Subcutaneous adipose tissue (tissue), 4 donors: Measurements from ENCODE around the gene CREB1. TPM values are rescaled to one million over a fixed set of nuclear protein-coding genes. Genes with fewer than 3 reads are reported as not detected.

Experiments used
- CTCF ChIP-seq: fragments of 450-650 bp; IDR thresholded peaks from one replicate; pipeline ENCODE4 v1.5.1; 2016; ENCODE audit warnings: low read depth, mild to moderate bottlenecking, control low read depth, antibody characterized with exemption, moderate library complexity
- total RNA-seq, 4 donors: library from RNA; depleted of rRNA; stranded (reverse); fragments of >200 nt; gene quantifications; one replicate each; pipeline ENCODE4 v1.1.0, GENCODE V29; 2016

CREB1 gene
- total RNA-seq: 10 to 100 TPM; 39.4 to 75.5 (median 54.0) TPM

- no peak for TF ChIP-seq CTCF
Observed at GRCh38 chr2:207529330-207530159, at the start of gene CREB1. TSS of gene CREB1 (plus strand) at chr2:207529962. CDS start at chr2:207555636, 25,674 bp downstream.

- no peak for TF ChIP-seq CTCF
Observed at GRCh38 chr2:207480521-207481040, 49.2 kb upstream of the CREB1 start.

DNA sequence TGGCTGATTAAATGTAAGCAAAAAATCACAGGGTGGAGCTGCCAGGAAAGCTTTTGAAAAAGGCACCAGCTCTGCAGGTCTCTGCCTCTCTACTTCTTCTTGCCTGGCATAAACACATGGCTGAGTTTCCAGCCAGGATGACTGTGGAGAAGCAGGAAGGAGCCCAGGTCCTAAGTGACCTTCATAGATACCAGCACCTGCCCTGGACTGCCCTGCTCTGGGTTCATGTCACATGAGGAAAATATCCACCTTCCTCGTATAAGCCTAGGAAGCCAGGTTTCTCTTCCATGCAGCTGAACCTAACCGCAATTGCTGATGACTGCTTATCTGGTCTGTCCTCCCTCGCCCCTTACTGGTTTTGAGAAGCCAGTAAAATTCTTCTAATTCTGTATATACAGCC lies 47.8 kb upstream of the CREB1 start:
- TF ChIP-seq CTCF: no peak

DNA sequence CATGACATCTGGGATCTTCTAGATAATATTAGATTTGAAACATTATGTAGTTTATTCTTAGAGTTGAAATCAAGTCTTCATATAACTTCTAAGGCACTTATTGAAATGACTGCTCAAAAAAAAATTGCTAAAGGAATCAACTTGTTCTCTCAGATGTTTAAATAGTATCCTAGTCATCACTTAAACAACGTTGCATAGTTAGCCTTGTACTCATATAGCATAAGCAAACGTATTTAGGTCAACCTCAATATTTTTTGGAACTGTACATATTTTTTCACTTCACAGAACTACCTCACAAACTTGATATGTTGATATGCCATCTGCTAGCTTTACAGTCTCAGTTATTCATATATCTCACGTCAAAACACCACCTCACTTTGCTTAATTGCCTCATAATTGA lies 47.1 kb upstream of the CREB1 start:
- no peak for TF ChIP-seq CTCF

GRCh38 chr2:207483066-207483465 lies 46.7 kb upstream of the CREB1 start:
- TF ChIP-seq CTCF: no peak

GRCh38 chr2:207483477-207483876 lies 46.3 kb upstream of the CREB1 start:
- no peak for TF ChIP-seq CTCF

GRCh38 chr2:207484444-207485391 lies 45.0 kb upstream of the CREB1 start:
- TF ChIP-seq CTCF: no peak
